ENCODE measurements around the gene CROCC. TPM values are rescaled to one million over a fixed set of nuclear protein-coding genes. Genes with fewer than 3 reads are reported as not detected.
"Not testable (repeated sequence)": the region's sequence is repeated elsewhere in the genome, so short reads cannot be mapped to it uniquely, and the experiment has no call there.

Gene CROCC
- total RNA-seq, 1 experiment from 2014 or later: 30.2 TPM

DNA sequence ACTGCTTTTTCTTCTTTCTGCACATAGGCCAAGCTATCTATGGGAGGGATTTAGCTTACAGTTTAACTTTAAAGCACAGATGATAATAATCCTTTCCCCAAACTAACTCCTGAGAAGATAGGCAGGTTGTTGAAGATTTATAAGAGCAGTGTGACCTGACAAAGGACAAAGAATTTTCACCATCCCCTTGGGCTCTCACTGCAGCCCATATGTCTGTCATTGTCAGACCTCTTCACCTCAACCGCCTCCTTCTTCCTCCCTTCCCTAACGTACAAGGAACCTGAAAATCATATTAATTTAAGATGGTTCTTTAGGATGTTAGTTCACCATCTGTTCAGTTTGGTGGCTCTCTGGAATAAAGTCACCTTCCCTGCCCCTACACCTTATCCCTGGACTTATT is 21.0 kb upstream of the CROCC start:
- no peaks in the 10 kb centered on the region for H3K9me3 ChIP-seq (ENCODE audit: low read depth, low read length, poor library complexity, severe bottlenecking)
- H3K4me3 ChIP-seq (ENCODE audit: low read depth, low read length, poor library complexity, severe bottlenecking): no peak overlapping the region
- intact Hi-C loops (cut with micrococcal nuclease; ENCODE audit: unreplicated experiment): no loop called here
- no peak for TF ChIP-seq EZH2 (IDR thresholded peaks at IDR 0.05; ENCODE audit: borderline replicate concordance, low read depth, low read length, poor library complexity, severe bottlenecking)
- TF ChIP-seq, protein P1, sequence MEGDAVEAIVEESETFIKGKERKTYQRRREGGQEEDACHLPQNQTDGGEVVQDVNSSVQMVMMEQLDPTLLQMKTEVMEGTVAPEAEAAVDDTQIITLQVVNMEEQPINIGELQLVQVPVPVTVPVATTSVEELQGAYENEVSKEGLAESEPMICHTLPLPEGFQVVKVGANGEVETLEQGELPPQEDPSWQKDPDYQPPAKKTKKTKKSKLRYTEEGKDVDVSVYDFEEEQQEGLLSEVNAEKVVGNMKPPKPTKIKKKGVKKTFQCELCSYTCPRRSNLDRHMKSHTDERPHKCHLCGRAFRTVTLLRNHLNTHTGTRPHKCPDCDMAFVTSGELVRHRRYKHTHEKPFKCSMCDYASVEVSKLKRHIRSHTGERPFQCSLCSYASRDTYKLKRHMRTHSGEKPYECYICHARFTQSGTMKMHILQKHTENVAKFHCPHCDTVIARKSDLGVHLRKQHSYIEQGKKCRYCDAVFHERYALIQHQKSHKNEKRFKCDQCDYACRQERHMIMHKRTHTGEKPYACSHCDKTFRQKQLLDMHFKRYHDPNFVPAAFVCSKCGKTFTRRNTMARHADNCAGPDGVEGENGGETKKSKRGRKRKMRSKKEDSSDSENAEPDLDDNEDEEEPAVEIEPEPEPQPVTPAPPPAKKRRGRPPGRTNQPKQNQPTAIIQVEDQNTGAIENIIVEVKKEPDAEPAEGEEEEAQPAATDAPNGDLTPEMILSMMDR (conservative IDR thresholded peaks at IDR 0.05; ENCODE audit: low read depth, low read length): no peak
- no peak for DNase-seq (ENCODE audit: low spot score)
- H3K36me3 ChIP-seq (ENCODE audit: insufficient read depth, low read length, poor library complexity, severe bottlenecking): no peaks in the 10 kb centered on the region
- no peaks in the 10 kb centered on the region for H3K27me3 ChIP-seq (replicated peaks; ENCODE audit: insufficient read depth, low read depth, low read length, poor library complexity)
- H3K27ac ChIP-seq (ENCODE audit: low read depth, low read length, poor library complexity, severe bottlenecking): no peak overlapping the region
- H3K4me1 ChIP-seq (ENCODE audit: insufficient read depth, low read length, poor library complexity, severe bottlenecking): peaks cover 28% of the 10 kb centered on the region
- ChIA-PET CTCF (no interaction called here), POLR2A (ENCODE audit: low non-redundant PET) (no interaction called here)
- BruUV-seq (replicated peaks): no TSS peak

DNA sequence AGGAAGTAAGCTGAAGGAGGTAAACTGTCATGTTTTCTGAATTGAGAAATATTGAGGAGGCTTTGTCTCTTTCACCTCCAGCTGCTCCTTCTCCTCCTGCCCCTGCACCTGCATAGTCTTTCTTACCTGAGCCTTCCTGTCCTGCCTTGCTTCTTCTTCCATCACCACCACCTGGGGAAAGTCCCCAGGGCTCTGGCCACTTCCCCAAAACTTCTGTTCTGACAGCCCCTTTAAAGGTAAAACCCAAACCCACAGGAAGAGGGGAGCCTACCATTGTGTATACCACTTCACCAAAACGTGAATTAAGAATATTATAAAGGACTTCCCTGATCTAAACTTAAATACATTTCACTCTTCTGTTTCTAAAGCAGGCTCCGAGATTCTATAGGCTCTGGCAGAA is 20.4 kb upstream of the CROCC start:
- POLR2A ChIA-PET (ENCODE audit: low non-redundant PET); CTCF ChIA-PET; H3K27ac ChIP-seq (ENCODE audit: low read depth, low read length, poor library complexity, severe bottlenecking); H3K36me3 ChIP-seq (ENCODE audit: insufficient read depth, low read length, poor library complexity, severe bottlenecking); H3K9me3 ChIP-seq (ENCODE audit: low read depth, low read length, poor library complexity, severe bottlenecking); DNase-seq (ENCODE audit: low spot score); BruUV-seq (replicated peaks); intact Hi-C loops (cut with micrococcal nuclease; ENCODE audit: unreplicated experiment); H3K4me3 ChIP-seq (ENCODE audit: low read depth, low read length, poor library complexity, severe bottlenecking); H3K27me3 ChIP-seq (replicated peaks; ENCODE audit: insufficient read depth, low read depth, low read length, poor library complexity): not testable (repeated sequence)
- H3K4me1 ChIP-seq (ENCODE audit: insufficient read depth, low read length, poor library complexity, severe bottlenecking): peaks cover 28% of the 10 kb centered on the region

DNA sequence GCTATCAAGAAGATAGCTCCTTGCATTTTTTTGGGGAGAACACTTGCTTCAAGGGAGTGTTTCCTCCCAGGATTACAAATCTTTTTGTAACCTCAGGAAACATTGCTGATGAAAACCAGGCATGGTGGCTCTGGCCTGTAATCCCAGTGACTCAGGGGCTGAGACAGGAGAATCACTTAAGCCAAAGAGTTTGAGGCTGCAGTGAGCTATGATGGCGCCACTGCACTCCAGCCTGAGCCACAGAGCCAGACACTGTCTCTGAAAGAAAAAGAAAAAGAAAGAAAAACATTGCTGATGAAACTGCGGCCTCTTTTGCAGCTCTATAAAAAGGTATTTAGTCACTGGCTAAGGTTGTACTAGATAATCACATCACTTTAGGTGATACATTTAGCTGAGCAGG is 18.7 kb upstream of the CROCC start:
- intact Hi-C loops (cut with micrococcal nuclease; ENCODE audit: unreplicated experiment): no loop called here
- ChIA-PET CTCF (no interaction called here), POLR2A (ENCODE audit: low non-redundant PET) (no interaction called here)
- no peak for DNase-seq (ENCODE audit: low spot score)
- no peaks in the 10 kb centered on the region for H3K9me3 ChIP-seq (ENCODE audit: low read depth, low read length, poor library complexity, severe bottlenecking)
- H3K4me1 ChIP-seq (ENCODE audit: insufficient read depth, low read length, poor library complexity, severe bottlenecking): peaks cover 18% of the 10 kb centered on the region
- H3K27me3 ChIP-seq (replicated peaks; ENCODE audit: insufficient read depth, low read depth, low read length, poor library complexity): no peaks in the 10 kb centered on the region
- no TSS peak for BruUV-seq (replicated peaks)
- H3K27ac ChIP-seq (ENCODE audit: low read depth, low read length, poor library complexity, severe bottlenecking): peak overlapping the region; percentile 100
- H3K4me3 ChIP-seq (ENCODE audit: low read depth, low read length, poor library complexity, severe bottlenecking): no peak overlapping the region
- H3K36me3 ChIP-seq (ENCODE audit: insufficient read depth, low read length, poor library complexity, severe bottlenecking): no peaks in the 10 kb centered on the region
- no peak for TF ChIP-seq EZH2 (IDR thresholded peaks at IDR 0.05; ENCODE audit: borderline replicate concordance, low read depth, low read length, poor library complexity, severe bottlenecking)
- TF ChIP-seq, protein P1 (conservative IDR thresholded peaks at IDR 0.05; ENCODE audit: low read depth, low read length): no peak

DNA sequence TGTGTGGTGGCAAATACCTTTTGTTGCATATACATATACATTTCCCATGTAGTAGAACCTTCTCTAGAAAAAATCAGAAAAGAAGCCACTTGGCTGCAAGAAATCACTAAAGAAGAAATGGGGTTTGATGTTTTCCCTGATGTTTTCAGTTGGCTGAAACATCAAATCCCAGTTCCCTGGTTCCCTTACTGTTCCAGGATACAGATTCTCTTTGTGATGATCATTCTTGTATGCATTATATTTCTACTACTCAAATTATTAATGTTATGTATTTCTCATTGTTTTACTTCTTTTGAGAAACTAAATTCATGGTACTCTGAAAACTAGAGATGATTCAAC is 18.3 kb upstream of the CROCC start:
- Histone ChIP-seq H3K4me3 (ENCODE audit: low read depth, low read length, poor library complexity, severe bottlenecking) (peak overlapping the region; percentile 42), H3K9me3 (ENCODE audit: low read depth, low read length, poor library complexity, severe bottlenecking) (no peaks in the 10 kb centered on the region), H3K4me1 (ENCODE audit: insufficient read depth, low read length, poor library complexity, severe bottlenecking) (peaks cover 18% of the 10 kb centered on the region), H3K27ac (ENCODE audit: low read depth, low read length, poor library complexity, severe bottlenecking) (peak overlapping the region; percentile 100), H3K36me3 (ENCODE audit: insufficient read depth, low read length, poor library complexity, severe bottlenecking) (no peaks in the 10 kb centered on the region), H3K27me3 (replicated peaks; ENCODE audit: insufficient read depth, low read depth, low read length, poor library complexity) (no peaks in the 10 kb centered on the region)
- DNase-seq (ENCODE audit: low spot score): no peak
- ChIA-PET CTCF (no interaction called here), POLR2A (ENCODE audit: low non-redundant PET) (interaction anchor here (0.6 kb wide), 1 partner anchor 277 kb away, joined by 9 read pairs; no protein-coding TSS in a partner anchor)
- intact Hi-C loops (cut with micrococcal nuclease; ENCODE audit: unreplicated experiment): no loop called here
- BruUV-seq (replicated peaks): no TSS peak
- no peak for TF ChIP-seq EZH2 (IDR thresholded peaks at IDR 0.05; ENCODE audit: borderline replicate concordance, low read depth, low read length, poor library complexity, severe bottlenecking)
- TF ChIP-seq, protein P1 (conservative IDR thresholded peaks at IDR 0.05; ENCODE audit: low read depth, low read length): no peak
